PC-3 (cell line): Measurements from ENCODE around the gene ACSBG1. TPM values are rescaled to one million over a fixed set of nuclear protein-coding genes. Genes with fewer than 3 reads are reported as not detected.

Experiments
- ATAC-seq: fragments of 200-7000 bp; cut with Tn5 transposase; 2 replicates; pipeline ENCODE4 v1.9.1; 2020; ENCODE audit warnings: mild to moderate bottlenecking, moderate library complexity
- BruUV-seq: library from RNA; stranded (reverse); fragments of 400-500 nt; replicated peaks from 2 replicates; lab custom pipeline; 2021; lab: Mats Ljungman, UMichigan
- CTCF ChIA-PET: fragments of 300-600 bp; sonication (Branson Sonifier 250); formaldehyde crosslinking; loops from one replicate; lab custom pipeline; 2022; ENCODE audit warnings: antibody characterized with exemption; lab: Charles Lee
- POLR2A ChIA-PET: fragments of 300-600 bp; sonication (Branson Sonifier 250); formaldehyde crosslinking; loops from one replicate; lab custom pipeline; 2022; ENCODE audit warnings: antibody characterized with exemption; ENCODE audit not compliant: unreplicated experiment; lab: Charles Lee
- DNase-seq: peaks from one replicate; pipeline ENCODE4 v3.0.0-alpha.2; 2015
- H2AFZ ChIP-seq: fragments of 300-600 bp; sonication (generic); 2 replicates; pipeline ENCODE4 v1.6.0; 2016; ENCODE audit warnings: antibody characterized with exemption, low read length
- H3F3A ChIP-seq: fragments of 300-600 bp; sonication (generic); one replicate; pipeline ENCODE4 v1.6.0; 2017; ENCODE audit warnings: antibody characterized with exemption, low read length, control low read depth, mild to moderate bottlenecking; ENCODE audit not compliant: unreplicated experiment
- H3K27ac ChIP-seq: fragments of 300-600 bp; sonication (generic); 2 replicates; pipeline ENCODE4 v1.5.1; 2016; ENCODE audit warnings: mild to moderate bottlenecking, low read length
- H3K27me3 ChIP-seq: fragments of 300-600 bp; sonication (generic); 2 replicates; pipeline ENCODE4 v1.6.1; 2016; ENCODE audit warnings: low read length, mixed read lengths
- H3K36me3 ChIP-seq: fragments of 300-600 bp; sonication (generic); 2 replicates; pipeline ENCODE4 v1.6.1; 2016; ENCODE audit warnings: low read depth, mixed run types, low read length, mixed read lengths
- H3K4me1 ChIP-seq: fragments of 300-600 bp; sonication (generic); 2 replicates; pipeline ENCODE4 v1.5.1; 2016; ENCODE audit warnings: low read length; ENCODE audit not compliant: insufficient read depth
- H3K4me2 ChIP-seq: fragments of 300-600 bp; sonication (generic); 2 replicates; pipeline ENCODE4 v1.6.0; 2016; ENCODE audit warnings: low read length
- H3K4me3 ChIP-seq: fragments of 300-600 bp; sonication (generic); 2 replicates; pipeline ENCODE4 v1.5.1; 2016; ENCODE audit warnings: mild to moderate bottlenecking, low read length, mixed read lengths
- H3K79me2 ChIP-seq: fragments of 300-600 bp; sonication (generic); 2 replicates; pipeline ENCODE4 v1.6.1; 2017; ENCODE audit warnings: low read length, mixed read lengths
- H3K9ac ChIP-seq: fragments of 300-600 bp; sonication (generic); 2 replicates; pipeline ENCODE4 v1.6.0; 2016; ENCODE audit warnings: mild to moderate bottlenecking, low read length
- H3K9me2 ChIP-seq: fragments of 300-600 bp; sonication (generic); replicated peaks from 2 replicates; pipeline ENCODE4 v1.6.1; 2016; ENCODE audit warnings: mixed run types, low read length, mixed read lengths
- H3K9me3 ChIP-seq: fragments of 300-600 bp; sonication (generic); 2 replicates; pipeline ENCODE4 v1.6.1; 2016; ENCODE audit warnings: low read length, mixed read lengths
- H4K20me1 ChIP-seq: fragments of 300-600 bp; sonication (generic); 2 replicates; pipeline ENCODE4 v1.6.1; 2016; ENCODE audit warnings: low read length, mixed read lengths
- CTCF ChIP-seq: fragments of 300-600 bp; sonication (generic); conservative IDR thresholded peaks from 2 replicates; pipeline ENCODE4 v1.5.1; 2017; ENCODE audit warnings: antibody characterized with exemption, low read depth, mild to moderate bottlenecking, low read length
- EZH2 ChIP-seq: fragments of 300-600 bp; sonication (generic); IDR thresholded peaks from one replicate; pipeline ENCODE4 v1.6.1; 2017; ENCODE audit warnings: antibody characterized with exemption, mild to moderate bottlenecking, low read length; ENCODE audit not compliant: unreplicated experiment
- EZH2phosphoT487 ChIP-seq: fragments of 300-600 bp; sonication (generic); IDR thresholded peaks from 2 replicates; pipeline ENCODE4 v1.6.1; 2018; ENCODE audit warnings: mild to moderate bottlenecking, antibody characterized with exemption, low read length, borderline replicate concordance
- intact Hi-C: fragments of 100-400 bp; cut with micrococcal nuclease; formaldehyde crosslinking; loops from 2 replicates; pipeline ENCODE4 v1.9.0; 2023
- total RNA-seq: library from RNA; depleted of rRNA; stranded (reverse); fragments of >200 nt; gene quantifications from 2 replicates; pipeline ENCODE4 v1.2.3, GENCODE V29; 2014

ACSBG1 gene
- total RNA-seq, 1 experiment from 2014 or later, result 0.36 TPM

GRCh38 chr15:78259232-78259631, 24.9 kb upstream of the ACSBG1 start:
- BruUV-seq, result no TSS peak

GRCh38 chr15:78257681-78258080, 23.3 kb upstream of the ACSBG1 start:
- POLR2A ChIA-PET, result no interaction called here
- Histone ChIP-seq H3K27me3 (no peaks in the 10 kb centered on the region), H3K9me2 (no peaks in the 10 kb centered on the region), H3K36me3 (no peaks in the 10 kb centered on the region), H2AFZ (no peak overlapping the region), H4K20me1 (no peaks in the 10 kb centered on the region), H3K9ac (no peak overlapping the region), H3K4me1 (peaks cover 9% of the 10 kb centered on the region), H3K4me3 (no peak overlapping the region), H3F3A (no peaks in the 10 kb centered on the region), H3K27ac (no peak overlapping the region), H3K9me3 (no peaks in the 10 kb centered on the region), H3K79me2 (no peaks in the 10 kb centered on the region), H3K4me2 (no peak overlapping the region)
- ATAC-seq, result no peak
- CTCF ChIA-PET, result no interaction called here
- BruUV-seq, result no TSS peak
- intact Hi-C loops, result no loop called here
- no peak for DNase-seq
- TF ChIP-seq EZH2 (no peak), EZH2phosphoT487 (no peak), CTCF (no peak)

More at GRCh38 chr15:78259232-78259631, 24.9 kb upstream of the ACSBG1 start:
- ChIA-PET CTCF (no interaction called here), POLR2A (no interaction called here)
- Histone ChIP-seq H3K27ac (no peak overlapping the region), H3K9me2 (no peaks in the 10 kb centered on the region), H3K4me2 (peak overlapping the region; percentile 27; the same call in 1 of the 2 replicates), H3K4me3 (no peak overlapping the region), H3K27me3 (no peaks in the 10 kb centered on the region), H2AFZ (peak overlapping the region; percentile 26; the same call in 1 of the 2 replicates), H3K9ac (no peak overlapping the region), H3K9me3 (no peaks in the 10 kb centered on the region), H3K79me2 (no peaks in the 10 kb centered on the region), H3K4me1 (peaks cover 9% of the 10 kb centered on the region), H3F3A (no peaks in the 10 kb centered on the region), H4K20me1 (no peaks in the 10 kb centered on the region), H3K36me3 (no peaks in the 10 kb centered on the region)
- DNase-seq (peak; percentile 58), ATAC-seq (peak; percentile 43; the same call in 1 of the 2 replicates)
- intact Hi-C loops, result no loop called here
- TF ChIP-seq EZH2phosphoT487 (no peak), CTCF (no peak), EZH2 (no peak)

GRCh38 chr15:78256044-78256437, 21.7 kb upstream of the ACSBG1 start:
- Histone ChIP-seq H3K27ac (no peak overlapping the region), H3K27me3 (no peaks in the 10 kb centered on the region), H3K9me2 (no peaks in the 10 kb centered on the region), H3K79me2 (no peaks in the 10 kb centered on the region), H3K4me3 (no peak overlapping the region), H3K9ac (no peak overlapping the region), H4K20me1 (no peaks in the 10 kb centered on the region), H3K9me3 (no peaks in the 10 kb centered on the region), H3K36me3 (no peaks in the 10 kb centered on the region), H3K4me1 (peaks cover 9% of the 10 kb centered on the region), H3K4me2 (no peak overlapping the region), H3F3A (no peaks in the 10 kb centered on the region), H2AFZ (no peak overlapping the region)
- TF ChIP-seq CTCF, result no peak
- no peak for TF ChIP-seq EZH2
- no peak for TF ChIP-seq EZH2phosphoT487
- ChIA-PET POLR2A (no interaction called here), CTCF (no interaction called here)
- ATAC-seq (no peak), DNase-seq (no peak)
- BruUV-seq, result no TSS peak
- intact Hi-C loops, result no loop called here
